Measurements from ENCODE around the gene MCM3AP. TPM values are rescaled to one million over a fixed set of nuclear protein-coding genes. Genes with fewer than 3 reads are reported as not detected.
"Not testable (repeated sequence)": the region's sequence is repeated elsewhere in the genome, so short reads cannot be mapped to it uniquely, and the experiment has no call there.

Gene MCM3AP
- total RNA-seq, 1 donor from 2014 or later = 92.2 TPM

GRCh38 chr21:46245213-46245915 lies 40.0 kb downstream of the MCM3AP start:
- Histone ChIP-seq H3K9me3 (no peaks in the 10 kb centered on the region), H3K27ac (no peak overlapping the region), H3K4me1 (no peaks in the 10 kb centered on the region), H3K36me3 (peaks cover 99% of the 10 kb centered on the region), H3K27me3 (no peaks in the 10 kb centered on the region), H3K4me3 (no peak overlapping the region)
- intact Hi-C loops (cut with DNase I) = no loop called here
- DNase-seq (no peak), ATAC-seq (no peak)
- TF ChIP-seq, protein P1, sequence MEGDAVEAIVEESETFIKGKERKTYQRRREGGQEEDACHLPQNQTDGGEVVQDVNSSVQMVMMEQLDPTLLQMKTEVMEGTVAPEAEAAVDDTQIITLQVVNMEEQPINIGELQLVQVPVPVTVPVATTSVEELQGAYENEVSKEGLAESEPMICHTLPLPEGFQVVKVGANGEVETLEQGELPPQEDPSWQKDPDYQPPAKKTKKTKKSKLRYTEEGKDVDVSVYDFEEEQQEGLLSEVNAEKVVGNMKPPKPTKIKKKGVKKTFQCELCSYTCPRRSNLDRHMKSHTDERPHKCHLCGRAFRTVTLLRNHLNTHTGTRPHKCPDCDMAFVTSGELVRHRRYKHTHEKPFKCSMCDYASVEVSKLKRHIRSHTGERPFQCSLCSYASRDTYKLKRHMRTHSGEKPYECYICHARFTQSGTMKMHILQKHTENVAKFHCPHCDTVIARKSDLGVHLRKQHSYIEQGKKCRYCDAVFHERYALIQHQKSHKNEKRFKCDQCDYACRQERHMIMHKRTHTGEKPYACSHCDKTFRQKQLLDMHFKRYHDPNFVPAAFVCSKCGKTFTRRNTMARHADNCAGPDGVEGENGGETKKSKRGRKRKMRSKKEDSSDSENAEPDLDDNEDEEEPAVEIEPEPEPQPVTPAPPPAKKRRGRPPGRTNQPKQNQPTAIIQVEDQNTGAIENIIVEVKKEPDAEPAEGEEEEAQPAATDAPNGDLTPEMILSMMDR (IDR thresholded peaks at IDR 0.05) = no peak

DNA sequence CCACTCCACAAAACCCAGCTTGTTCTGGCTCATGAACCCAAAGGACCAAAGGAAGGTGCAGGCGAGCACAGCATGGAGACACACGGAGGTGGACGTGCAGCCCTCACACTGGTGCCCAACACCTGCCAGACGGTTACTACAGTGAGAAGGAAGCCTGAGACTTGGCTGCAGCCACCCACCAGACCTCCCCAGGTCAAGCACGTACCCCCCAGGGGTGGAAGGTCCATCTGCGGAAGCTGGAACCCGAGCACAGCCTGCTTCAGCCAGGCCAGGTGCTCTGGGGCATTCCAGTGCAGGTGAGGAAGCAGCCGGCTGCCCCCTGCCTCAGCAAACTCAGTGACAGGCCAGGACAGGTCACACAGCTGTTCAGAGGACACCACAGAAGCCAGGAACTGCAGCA lies 40.8 kb downstream of the MCM3AP start:
- H3K4me3 ChIP-seq = no peak overlapping the region
- no peaks in the 10 kb centered on the region for H3K9me3 ChIP-seq
- DNase-seq (no peak), ATAC-seq (no peak)
- peaks cover 99% of the 10 kb centered on the region for H3K36me3 ChIP-seq
- TF ChIP-seq, protein P1 (IDR thresholded peaks at IDR 0.05) = no peak
- H3K27ac ChIP-seq = no peak overlapping the region
- no peaks in the 10 kb centered on the region for H3K27me3 ChIP-seq
- intact Hi-C loops (cut with DNase I) = no loop called here
- H3K4me1 ChIP-seq = no peaks in the 10 kb centered on the region

- DNase-seq (no peak), ATAC-seq (no peak)
- peaks cover 100% of the 10 kb centered on the region for H3K36me3 ChIP-seq
Observed at GRCh38 chr21:46243960-46244361, 41.5 kb downstream of the MCM3AP start.

DNA sequence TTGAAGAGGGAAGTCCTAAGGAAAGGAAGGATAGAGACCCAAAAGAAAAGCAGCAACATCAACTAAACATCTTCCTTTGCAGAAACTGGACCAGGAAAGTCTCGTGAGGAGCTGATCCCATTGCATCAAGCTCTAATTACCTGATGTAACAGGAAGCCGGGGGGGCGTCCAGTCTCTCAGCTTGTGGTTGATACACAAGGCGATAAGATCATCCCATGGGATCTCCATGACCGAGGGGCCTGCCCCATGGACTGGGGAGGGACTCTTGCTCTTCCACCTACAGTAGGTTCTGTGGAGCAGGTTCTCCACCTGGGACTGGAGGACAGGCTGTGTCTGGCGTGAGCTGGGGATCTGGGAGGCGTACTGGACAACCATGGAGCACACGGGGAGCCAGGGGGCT lies 42.1 kb downstream of the MCM3AP start:
- no peaks in the 10 kb centered on the region for H3K9me3 ChIP-seq
- TF ChIP-seq, protein P1 (IDR thresholded peaks at IDR 0.05) = no peak
- ATAC-seq (no peak), DNase-seq (no peak)
- H3K4me3 ChIP-seq = no peak overlapping the region
- no peaks in the 10 kb centered on the region for H3K27me3 ChIP-seq
- no peak overlapping the region for H3K27ac ChIP-seq
- H3K36me3 ChIP-seq = peaks cover 100% of the 10 kb centered on the region
- intact Hi-C loops (cut with DNase I) = no loop called here
- no peaks in the 10 kb centered on the region for H3K4me1 ChIP-seq

More at GRCh38 chr21:46243960-46244361, 41.5 kb downstream of the MCM3AP start:
- Histone ChIP-seq H3K4me3 (no peak overlapping the region), H3K4me1 (no peaks in the 10 kb centered on the region), H3K27ac (no peak overlapping the region), H3K9me3 (no peaks in the 10 kb centered on the region), H3K27me3 (no peaks in the 10 kb centered on the region)
- intact Hi-C loops (cut with DNase I) = no loop called here
- TF ChIP-seq, protein P1 (IDR thresholded peaks at IDR 0.05) = no peak

DNA sequence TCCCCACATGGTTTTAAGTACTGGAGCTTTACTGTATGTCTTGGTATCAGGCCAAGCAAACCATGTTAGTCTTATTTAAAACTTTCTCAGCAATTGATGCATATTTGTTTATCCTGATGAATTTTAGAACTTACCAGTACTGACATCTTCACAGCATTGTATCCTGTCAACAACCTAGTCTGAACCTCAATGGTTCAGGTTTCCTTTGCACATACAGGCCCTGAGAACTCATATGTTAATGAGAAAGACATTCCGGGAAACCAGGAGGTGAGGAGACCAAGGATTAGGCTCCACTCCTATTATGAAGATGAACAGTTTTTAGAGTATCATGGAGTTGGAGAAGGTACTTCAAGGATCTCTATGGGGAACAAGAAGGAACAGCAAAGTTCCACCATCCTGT lies 43.8 kb downstream of the MCM3AP start:
- H3K4me1 ChIP-seq; ATAC-seq; H3K27me3 ChIP-seq; H3K4me3 ChIP-seq; DNase-seq; H3K27ac ChIP-seq; H3K9me3 ChIP-seq; intact Hi-C loops (cut with DNase I): not testable (repeated sequence)
- H3K36me3 ChIP-seq = peaks cover 96% of the 10 kb centered on the region

DNA sequence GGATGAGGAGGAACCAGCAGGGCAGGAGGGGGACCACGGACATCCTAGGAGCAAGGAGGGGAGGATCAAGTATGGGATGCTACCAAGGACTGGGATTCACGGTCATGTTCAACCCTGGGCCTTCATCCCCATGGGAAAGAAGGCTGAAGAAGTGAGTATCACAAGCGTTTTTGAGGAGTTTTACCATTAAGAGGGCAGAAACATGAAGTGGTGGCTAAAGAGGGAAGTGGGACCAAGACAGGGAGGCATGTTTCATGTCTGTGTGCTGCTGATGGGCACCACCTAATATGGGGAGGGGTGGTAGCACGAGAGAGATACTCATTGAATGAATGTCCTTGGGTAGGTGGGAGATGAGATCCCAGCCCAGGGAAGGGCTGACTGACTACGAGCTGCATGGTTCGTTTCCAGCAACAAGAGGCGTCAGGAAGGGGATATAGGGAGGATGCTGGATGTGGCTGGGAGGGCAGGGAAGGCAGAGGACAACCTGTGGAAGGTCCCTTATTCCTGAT lies 45.5 kb downstream of the MCM3AP start:
- no peak for ATAC-seq
- no peak for DNase-seq
- peaks cover 96% of the 10 kb centered on the region for H3K36me3 ChIP-seq
- H3K27me3 ChIP-seq = no peaks in the 10 kb centered on the region
- intact Hi-C loops (cut with DNase I) = no loop called here
- H3K4me3 ChIP-seq = no peak overlapping the region
- no peak overlapping the region for H3K27ac ChIP-seq
- no peaks in the 10 kb centered on the region for H3K9me3 ChIP-seq
- H3K4me1 ChIP-seq = no peaks in the 10 kb centered on the region
- TF ChIP-seq, protein P1 (IDR thresholded peaks at IDR 0.05) = no peak

Data from upper lobe of right lung (tissue), 1 donor.